ENCODE measurements around the gene COL11A2. TPM values are rescaled to one million over a fixed set of nuclear protein-coding genes. Genes with fewer than 3 reads are reported as not detected.

COL11A2 gene
- total RNA-seq, 1 experiment from 2014 or later: 2.3 TPM

DNA sequence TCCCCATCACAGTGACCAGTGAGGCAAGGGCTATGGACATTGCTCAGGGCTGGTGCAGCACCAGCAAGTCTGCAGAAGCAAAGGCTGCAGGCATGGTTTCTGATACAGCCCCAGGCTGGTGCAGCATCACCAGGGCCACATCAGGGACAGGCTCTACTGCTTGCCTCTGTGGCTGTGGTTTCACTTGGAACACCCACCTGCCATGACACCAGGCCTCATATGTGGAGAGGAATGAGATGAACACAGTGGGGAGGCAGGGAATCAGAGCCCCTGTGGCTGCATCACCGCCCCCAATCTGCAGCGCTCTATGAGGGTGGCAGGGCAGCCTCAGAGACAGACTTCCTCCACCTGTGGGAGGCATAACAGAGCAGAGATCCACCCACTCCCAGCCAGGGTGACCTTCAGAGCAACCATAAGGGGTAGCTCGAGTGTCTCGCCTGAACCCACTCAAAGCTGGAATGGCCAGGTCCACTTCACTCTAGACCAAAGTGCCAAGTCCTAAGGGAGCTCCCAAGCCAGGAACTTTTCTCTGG, 23.9 kb upstream of the COL11A2 start:
- Histone ChIP-seq H3K9ac (ENCODE audit: extremely low read depth, insufficient read length, low read length) (no peak overlapping the region), H2BK20ac (ENCODE audit: low read depth, low read length, poor library complexity, severe bottlenecking) (no peak overlapping the region), H3K18ac (ENCODE audit: insufficient read length, low read depth, low read length) (no peak overlapping the region), H3K27ac (ENCODE audit: insufficient read length, low read depth, low read length) (no peak overlapping the region), H3T11ph (ENCODE audit: low read length) (no peak overlapping the region), H3K79me2 (ENCODE audit: insufficient read depth, low read length) (no peaks in the 10 kb centered on the region), H2BK120ac (ENCODE audit: low read depth, low read length, poor library complexity, severe bottlenecking) (no peak overlapping the region), H2BK15ac (ENCODE audit: low read depth, low read length) (no peak overlapping the region), H3K9me3 (ENCODE audit: control insufficient read depth, low read depth, low read length) (no peaks in the 10 kb centered on the region), H3K23ac (ENCODE audit: insufficient read length, low read depth, low read length) (no peak overlapping the region), H3K79me1 (ENCODE audit: insufficient read depth, low read depth, low read length, poor library complexity, severe bottlenecking) (no peaks in the 10 kb centered on the region), H4K20me1 (ENCODE audit: control insufficient read depth, insufficient read depth, insufficient read length) (no peaks in the 10 kb centered on the region), H3K4ac (ENCODE audit: low read depth, low read length) (no peak overlapping the region), H3K4me1 (ENCODE audit: insufficient read depth, low read length) (no peaks in the 10 kb centered on the region), H4K5ac (ENCODE audit: insufficient read length, low read depth, low read length) (no peak overlapping the region), H3K23me2 (ENCODE audit: insufficient read length, low read depth, low read length, poor library complexity, severe bottlenecking) (peaks cover 11% of the 10 kb centered on the region), H4K91ac (ENCODE audit: insufficient read length, low read depth, low read length) (no peak overlapping the region), H3K14ac (ENCODE audit: insufficient read depth, low read length) (no peak overlapping the region; the same call in 1 of the 2 replicates), H2BK5ac (ENCODE audit: insufficient read length, low read length) (no peak overlapping the region), H2AK5ac (ENCODE audit: insufficient read length, low read length) (no peak overlapping the region), H3K4me2 (ENCODE audit: insufficient read depth, insufficient read length, low read length) (no peak overlapping the region), H2AFZ (ENCODE audit: low read length) (no peak overlapping the region), H2BK12ac (ENCODE audit: insufficient read length, low read depth, low read length) (no peak overlapping the region), H3K27me3 (ENCODE audit: insufficient read depth, low read length) (peaks cover 62% of the 10 kb centered on the region), H4K8ac (replicated peaks; ENCODE audit: insufficient read length, low read depth, low read length) (no peak overlapping the region), H3K56ac (ENCODE audit: insufficient read length, low read depth, low read length) (no peak overlapping the region)
- no peak overlapping the region for H3K4me3 Mint-ChIP-seq
- H3K4me1 Mint-ChIP-seq: peaks cover 30 to 42% of the 10 kb centered on the region in 2 experiments
- H3K9me3 Mint-ChIP-seq: peaks cover 0 to 7% of the 10 kb centered on the region in 2 experiments; a peak in 2 of 5 replicates
- WGBS (ENCODE audit: extremely low coverage, insufficient read length, low lambda C conversion rate): no CpG with 5 or more reads among the region's 4 CpGs
- H3K36me3 Mint-ChIP-seq (ENCODE audit: insufficient read depth in 1 of 3, low read depth in 3 of 3): peaks cover 0 to 7% (median 0%) of the 10 kb centered on the region in 3 experiments; a peak in 4 of 7 replicates
- TF ChIP-seq, protein P1, sequence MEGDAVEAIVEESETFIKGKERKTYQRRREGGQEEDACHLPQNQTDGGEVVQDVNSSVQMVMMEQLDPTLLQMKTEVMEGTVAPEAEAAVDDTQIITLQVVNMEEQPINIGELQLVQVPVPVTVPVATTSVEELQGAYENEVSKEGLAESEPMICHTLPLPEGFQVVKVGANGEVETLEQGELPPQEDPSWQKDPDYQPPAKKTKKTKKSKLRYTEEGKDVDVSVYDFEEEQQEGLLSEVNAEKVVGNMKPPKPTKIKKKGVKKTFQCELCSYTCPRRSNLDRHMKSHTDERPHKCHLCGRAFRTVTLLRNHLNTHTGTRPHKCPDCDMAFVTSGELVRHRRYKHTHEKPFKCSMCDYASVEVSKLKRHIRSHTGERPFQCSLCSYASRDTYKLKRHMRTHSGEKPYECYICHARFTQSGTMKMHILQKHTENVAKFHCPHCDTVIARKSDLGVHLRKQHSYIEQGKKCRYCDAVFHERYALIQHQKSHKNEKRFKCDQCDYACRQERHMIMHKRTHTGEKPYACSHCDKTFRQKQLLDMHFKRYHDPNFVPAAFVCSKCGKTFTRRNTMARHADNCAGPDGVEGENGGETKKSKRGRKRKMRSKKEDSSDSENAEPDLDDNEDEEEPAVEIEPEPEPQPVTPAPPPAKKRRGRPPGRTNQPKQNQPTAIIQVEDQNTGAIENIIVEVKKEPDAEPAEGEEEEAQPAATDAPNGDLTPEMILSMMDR (conservative IDR thresholded peaks at IDR 0.05): no peak
- H3K27ac Mint-ChIP-seq: no peak overlapping the region
- DNase-seq: no peak
- H3K27me3 Mint-ChIP-seq (ENCODE audit: low read depth): peaks cover 99% of the 10 kb centered on the region
